ENCODE data around the gene POLN. TPM values are rescaled to one million over a fixed set of nuclear protein-coding genes. Genes with fewer than 3 reads are reported as not detected.

The POLN gene
- total RNA-seq, 1 experiment from 2014 or later: 3.5 TPM

- peak; percentile 44; the same call in 1 of the 2 replicates for TF ChIP-seq ARID4B (CRISPR knock-in tag; IDR thresholded peaks at IDR 0.05; ENCODE audit: borderline replicate concordance)
- no peak for TF ChIP-seq NFE2L1 (CRISPR knock-in tag; IDR thresholded peaks at IDR 0.05)
- no peak for TF ChIP-seq MXD4 (CRISPR knock-in tag; IDR thresholded peaks at IDR 0.05; ENCODE audit: borderline replicate concordance)
- TF ChIP-seq ZNF425 (CRISPR knock-in tag; conservative IDR thresholded peaks at IDR 0.05): no peak
- no peak for TF ChIP-seq ZNF416 (CRISPR knock-in tag; IDR thresholded peaks at IDR 0.05)
- no peak for TF ChIP-seq CREB1 (CRISPR knock-in tag; IDR thresholded peaks at IDR 0.05)
- no peak for TF ChIP-seq GTF2I (CRISPR knock-in tag; conservative IDR thresholded peaks at IDR 0.05)
- TF ChIP-seq ZNF671 (CRISPR knock-in tag; IDR thresholded peaks at IDR 0.05): no peak
- TF ChIP-seq FOXK1 (CRISPR knock-in tag; IDR thresholded peaks at IDR 0.05): peak; percentile 68
- no peak for TF ChIP-seq HMGXB4 (CRISPR knock-in tag; IDR thresholded peaks at IDR 0.05)
- peak; percentile 81 for TF ChIP-seq USF2 (CRISPR knock-in tag; IDR thresholded peaks at IDR 0.05)
- no peak for TF ChIP-seq ZBTB43 (CRISPR knock-in tag; IDR thresholded peaks at IDR 0.05)
- peak; percentile 91 for TF ChIP-seq NFYB (CRISPR knock-in tag; conservative IDR thresholded peaks at IDR 0.05; ENCODE audit: low read depth)
- no peak for TF ChIP-seq E2F4 (CRISPR knock-in tag; IDR thresholded peaks at IDR 0.05; ENCODE audit: borderline replicate concordance, low read depth)
- no peak for TF ChIP-seq CBFB (CRISPR knock-in tag; IDR thresholded peaks at IDR 0.05; ENCODE audit: low read depth)
- TF ChIP-seq ATF3 (CRISPR knock-in tag; conservative IDR thresholded peaks at IDR 0.05): no peak
- peak; percentile 77; the same call in 1 of the 2 replicates for TF ChIP-seq MAX (CRISPR knock-in tag; IDR thresholded peaks at IDR 0.05)
- TF ChIP-seq NFATC4 (CRISPR knock-in tag; IDR thresholded peaks at IDR 0.05): no peak
- no peak for TF ChIP-seq GABPB1 (CRISPR knock-in tag; IDR thresholded peaks at IDR 0.05)
- no peak for TF ChIP-seq ZMAT4 (CRISPR knock-in tag; IDR thresholded peaks at IDR 0.05)
- TF ChIP-seq GRHL2 (CRISPR knock-in tag; IDR thresholded peaks at IDR 0.05; ENCODE audit: insufficient replicate concordance, severe bottlenecking): no peak
- no peak for TF ChIP-seq NR2C2 (CRISPR knock-in tag; IDR thresholded peaks at IDR 0.05)
- TF ChIP-seq ZNF317 (CRISPR knock-in tag; IDR thresholded peaks at IDR 0.05; ENCODE audit: borderline replicate concordance, low read depth): no peak
- TF ChIP-seq CREM (CRISPR knock-in tag; IDR thresholded peaks at IDR 0.05): 0 out of 2 replicates have a peak, but pooled peaks have one; percentile 40
- peak; percentile 80 for TF ChIP-seq E2F5 (CRISPR knock-in tag; IDR thresholded peaks at IDR 0.05)
Observed at GRCh38 chr4:2262145-2262943, 20.4 kb upstream of the POLN start (continued).

Data from WTC11 (cell line).